Stimulated activated CD8-positive, alpha-beta memory T cell treated with anti-CD3 and anti-CD28 coated beads, Interleukin-15, amount 100 ng/mL, for 4 hours (primary cell): ENCODE data around the gene GEMIN7.
A peak's percentile ranks its signal among the peaks of the same experiment; 100 is the strongest.

Experiments used
- DNase-seq, 2 donors: peaks; one replicate each; pipeline ENCODE4 v3.0.0-alpha.2; 2020; ENCODE audit warnings: low read depth in 2 of 2

Gene GEMIN7

GRCh38 chr19:45079063-45079910 is at the start of gene GEMIN7:
GEMIN7 (plus strand) TSS chr19:45079260; CDS start chr19:45090115, 10,855 bp downstream.
- DNase-seq, result peak; percentile 44 to 60

GRCh38 chr19:45030825-45031224 is 48.2 kb upstream of the GEMIN7 start:
- no peak for DNase-seq

GRCh38 chr19:45032421-45032820 is 46.6 kb upstream of the GEMIN7 start:
- no peak for DNase-seq

- no peak for DNase-seq
These were observed 43.3 kb upstream of the GEMIN7 start for GRCh38 chr19:45035755-45036154.

GRCh38 chr19:45037393-45038169 is 41.5 kb upstream of the GEMIN7 start:
- DNase-seq, result no peak

- DNase-seq, result peak; percentile 70 to 71
These were observed 39.8 kb upstream of the GEMIN7 start, which contains the start of gene CLASRP for GRCh38 chr19:45038931-45039893. CLASRP (plus strand) TSS chr19:45039045; CDS start chr19:45040213, 1,168 bp downstream.

- no peak for DNase-seq
These were observed 38.8 kb upstream of the GEMIN7 start for GRCh38 chr19:45040059-45040771.

- no peak for DNase-seq
These were observed 37.9 kb upstream of the GEMIN7 start for GRCh38 chr19:45041125-45041524.

- DNase-seq, result no peak
These were observed 33.2 kb upstream of the GEMIN7 start for GRCh38 chr19:45045671-45046353.

GRCh38 chr19:45046355-45046754 is 32.7 kb upstream of the GEMIN7 start:
- no peak for DNase-seq

GRCh38 chr19:45047188-45047797 is 31.8 kb upstream of the GEMIN7 start:
- DNase-seq, result no peak

- no peak for DNase-seq
These were observed 29.9 kb upstream of the GEMIN7 start for GRCh38 chr19:45049073-45049736.

GRCh38 chr19:45050036-45050435 is 29.0 kb upstream of the GEMIN7 start:
- no peak for DNase-seq

- no peak for DNase-seq
These were observed 27.0 kb upstream of the GEMIN7 start for GRCh38 chr19:45051929-45052579.

- no peak for DNase-seq
These were observed 22.2 kb upstream of the GEMIN7 start for GRCh38 chr19:45056831-45057230.

GRCh38 chr19:45057444-45057843 is 21.6 kb upstream of the GEMIN7 start:
- DNase-seq, result no peak

- DNase-seq, result no peak
These were observed 20.4 kb upstream of the GEMIN7 start for GRCh38 chr19:45058622-45059159.

- DNase-seq, result peak; percentile 48 to 70
These were observed 19.6 kb upstream of the GEMIN7 start for GRCh38 chr19:45059258-45059965.
